IMR-90 (cell line): Measurements from ENCODE around the gene SATB2. TPM values are rescaled to one million over a fixed set of nuclear protein-coding genes. Genes with fewer than 3 reads are reported as not detected.

Source experiments
- ATAC-seq: fragments of 200-7000 bp; cut with Tn5 transposase; 2 replicates; pipeline ENCODE4 v1.9.1; 2020; ENCODE audit warnings: low read depth, mild to moderate bottlenecking, moderate library complexity
- BruUV-seq: library from RNA; stranded (reverse); fragments of 400-500 nt; replicated peaks from 2 replicates; lab custom pipeline; 2021; lab: Mats Ljungman, UMichigan
- CTCF ChIA-PET: fragments of 300-600 bp; formaldehyde crosslinking; extraction: SDS; loops from one replicate; lab custom pipeline; 2021; ENCODE audit warnings: antibody characterized with exemption; lab: Yijun Ruan, JAX
- POLR2A ChIA-PET: fragments of 300-600 bp; sonication (Branson Sonifier 250); formaldehyde crosslinking; loops from one replicate; lab custom pipeline; 2022; ENCODE audit warnings: antibody characterized with exemption; ENCODE audit not compliant: unreplicated experiment; lab: Charles Lee
- DNase-seq: peaks from one replicate; pipeline ENCODE4 v3.0.0; 2013
- H2AFZ ChIP-seq: replicated peaks from 2 replicates; pipeline ENCODE3; 2013; ENCODE audit warnings: low read length, mild to moderate bottlenecking; ENCODE audit not compliant: poor library complexity
- H2AK5ac ChIP-seq: 2 replicates; pipeline ENCODE4 v1.6.1; 2013; ENCODE audit warnings: low read depth, low read length, inconsistent platforms
- H2AK9ac ChIP-seq: replicated peaks from 2 replicates; pipeline ENCODE3; 2013; ENCODE audit warnings: mild to moderate bottlenecking, low read depth, low read length, moderate library complexity; ENCODE audit not compliant: poor library complexity
- H2BK120ac ChIP-seq: 2 replicates; pipeline ENCODE4 v1.6.1; 2013; ENCODE audit warnings: low read depth, low read length, inconsistent platforms
- H2BK15ac ChIP-seq: 3 replicates; pipeline ENCODE4 v1.6.1; 2013; ENCODE audit warnings: low read depth, low read length, inconsistent platforms
- H2BK20ac ChIP-seq: 2 replicates; pipeline ENCODE4 v1.6.1; 2013; ENCODE audit warnings: low read depth, mild to moderate bottlenecking, inconsistent platforms, low read length, moderate library complexity
- H2BK5ac ChIP-seq: 2 replicates; pipeline ENCODE4 v1.6.1; 2013; ENCODE audit warnings: mild to moderate bottlenecking, low read depth, low read length, inconsistent platforms; ENCODE audit not compliant: poor library complexity, severe bottlenecking
- H3K14ac ChIP-seq: replicated peaks from 2 replicates; pipeline ENCODE4 v1.6.1; 2013; ENCODE audit warnings: low read depth, low read length, inconsistent platforms
- H3K18ac ChIP-seq: 2 replicates; pipeline ENCODE4 v1.6.1; 2013; ENCODE audit warnings: low read depth, low read length, control low read depth
- H3K23ac ChIP-seq: 2 replicates; pipeline ENCODE4 v1.6.1; 2013; ENCODE audit warnings: low read depth, low read length, inconsistent platforms
- H3K27ac ChIP-seq: 2 replicates; pipeline ENCODE4 v1.5.1; 2013; ENCODE audit warnings: mild to moderate bottlenecking, control low read depth, low read length; ENCODE audit not compliant: insufficient read depth
- H3K27me3 ChIP-seq: 2 replicates; pipeline ENCODE4 v1.6.1; 2013; ENCODE audit warnings: low read length; ENCODE audit not compliant: control insufficient read depth, insufficient read depth
- H3K36me3 ChIP-seq: 2 replicates; pipeline ENCODE4 v1.6.1; 2013; ENCODE audit warnings: low read length, mixed read lengths; ENCODE audit not compliant: control insufficient read depth, insufficient read depth
- H3K4ac ChIP-seq: 2 replicates; pipeline ENCODE4 v1.6.1; 2013; ENCODE audit warnings: low read depth, low read length, inconsistent platforms
- H3K4me1 ChIP-seq: 2 replicates; pipeline ENCODE4 v1.6.1; 2013; ENCODE audit warnings: low read length, mixed read lengths; ENCODE audit not compliant: control insufficient read depth, insufficient read depth
- H3K4me2 ChIP-seq: 2 replicates; pipeline ENCODE4 v1.6.1; 2013; ENCODE audit warnings: low read depth, mild to moderate bottlenecking, control low read depth, low read length, moderate library complexity
- H3K4me3 ChIP-seq: 2 replicates; pipeline ENCODE4 v1.5.1; 2013; ENCODE audit warnings: low read depth, mild to moderate bottlenecking, control low read depth, low read length, moderate library complexity; ENCODE audit not compliant: insufficient read depth
- H3K56ac ChIP-seq: 2 replicates; pipeline ENCODE4 v1.6.1; 2013; ENCODE audit warnings: low read length, inconsistent platforms; ENCODE audit not compliant: insufficient read depth; ENCODE audit errors: extremely low read depth
- H3K79me1 ChIP-seq, 2 experiments: 2 replicates each; pipeline ENCODE4 v1.6.1; 2013; ENCODE audit warnings: low read length in 2 of 2, inconsistent platforms in 1 of 2, low read depth in 1 of 2
- H3K9ac ChIP-seq: 2 replicates; pipeline ENCODE4 v1.6.1; 2013; ENCODE audit warnings: low read depth, low read length, control low read depth
- H3K9me1 ChIP-seq: 2 replicates; pipeline ENCODE4 v1.6.1; 2013; ENCODE audit warnings: low read length, inconsistent platforms; ENCODE audit not compliant: insufficient read depth
- H3K9me3 ChIP-seq: 2 replicates; pipeline ENCODE4 v1.6.1; 2013; ENCODE audit warnings: low read length; ENCODE audit not compliant: control insufficient read depth, insufficient read depth
- H4K20me1 ChIP-seq: 2 replicates; pipeline ENCODE4 v1.6.1; 2013; ENCODE audit warnings: low read length, inconsistent platforms; ENCODE audit not compliant: insufficient read depth
- H4K5ac ChIP-seq: 2 replicates; pipeline ENCODE4 v1.6.1; 2013; ENCODE audit warnings: mild to moderate bottlenecking, low read depth, low read length, control low read depth
- H4K8ac ChIP-seq, 2 experiments: 2 replicates each; pipeline ENCODE4 v1.6.1; 2013; ENCODE audit warnings: low read depth in 2 of 2, low read length in 2 of 2, control low read depth in 1 of 2, inconsistent platforms in 1 of 2
- H4K91ac ChIP-seq: 2 replicates; pipeline ENCODE4 v1.6.1; 2013; ENCODE audit warnings: low read depth, low read length, inconsistent platforms; ENCODE audit not compliant: insufficient read depth
- ELK1 ChIP-seq: fragments of 150-350 bp; IDR thresholded peaks from 2 replicates; pipeline ENCODE4 v1.6.1; 2016; ENCODE audit warnings: low read depth, mild to moderate bottlenecking, low read length, moderate library complexity, borderline replicate concordance
- RAD21 ChIP-seq: IDR thresholded peaks from 2 replicates; pipeline ENCODE4 v1.6.1; 2012; ENCODE audit warnings: low read length, improper control_type of control experiment
- WGBS, 2 experiments: methylation state at CpG; one replicate each; pipeline versions ENCODE4 v1.1.5 to v1.1.7; 2013; ENCODE audit warnings: missing lambda C conversion rate in 2 of 2; ENCODE audit not compliant: insufficient read length in 1 of 2; ENCODE audit errors: extremely low coverage in 2 of 2; 5-methylcytosine and 5-hydroxymethylcytosine counted together
- dilution Hi-C: fragments of 300-500 bp; cut with HindIII; formaldehyde crosslinking; loops from one replicate; pipeline ENCODE4 v1.14.3; 2018; ENCODE audit warnings: low sequenced_read_pairs; ENCODE audit not compliant: unreplicated experiment
- in situ Hi-C: fragments of 300-500 bp; cut with MboI; formaldehyde crosslinking; loops from 3 replicates; pipeline ENCODE4 v1.14.3; 2019; ENCODE audit warnings: low sequenced_read_pairs, inconsistent platforms, mixed read lengths
- intact Hi-C: fragments of 100-400 bp; cut with micrococcal nuclease; formaldehyde crosslinking; loops from 2 replicates; pipeline ENCODE4 v1.10.0; 2022
- polyA plus RNA-seq, 3 experiments: library from polyadenylated mRNA; depleted of rRNA; stranded (reverse); fragments of >200 nt; gene quantifications; 2 replicates each; pipeline ENCODE4 v1.2.3, GENCODE V29; 2012; ENCODE audit warnings: low replicate concordance in 1 of 3
- total RNA-seq: library from RNA; depleted of rRNA; stranded (reverse); fragments of >200 nt; gene quantifications from 2 replicates; pipeline ENCODE4 v1.2.3, GENCODE V29; 2012

The SATB2 gene
- total and polyA plus RNA-seq, 2 of the 4 experiments (the other 2 are of a cell fraction), result 6.2 to 8.4 TPM

- Histone ChIP-seq H4K20me1 (no peaks in the 10 kb centered on the region), H2AK9ac (no peak overlapping the region), H3K4ac (no peak overlapping the region), H3K18ac (no peak overlapping the region), H3K9ac (no peak overlapping the region), H2BK120ac (no peak overlapping the region), H3K23ac (no peak overlapping the region), H3K56ac (no peak overlapping the region), H3K4me2 (no peak overlapping the region), H3K9me3 (no peaks in the 10 kb centered on the region), H4K91ac (no peak overlapping the region), H3K27ac (no peak overlapping the region), H3K27me3 (peaks cover 25% of the 10 kb centered on the region), H2BK20ac (no peak overlapping the region), H4K5ac (no peak overlapping the region), H2BK5ac (no peak overlapping the region), H3K9me1 (no peaks in the 10 kb centered on the region), H2AFZ (no peak overlapping the region), H3K4me1 (no peaks in the 10 kb centered on the region), H2BK15ac (no peak overlapping the region), H3K4me3 (no peak overlapping the region), H3K36me3 (no peaks in the 10 kb centered on the region), H3K79me1 (no peaks in the 10 kb centered on the region), H4K8ac (no peak overlapping the region), H3K14ac (no peak overlapping the region), H2AK5ac (no peak overlapping the region)
- CTCF ChIA-PET, result interaction anchor here (0.5 kb wide), 1 partner anchor 126 kb away, joined by 3 read pairs; no protein-coding TSS in a partner anchor
- intact Hi-C loops, result no loop called here
- ATAC-seq (no peak), DNase-seq (no peak)
- TF ChIP-seq ELK1 (no peak), RAD21 (no peak)
- POLR2A ChIA-PET, result no interaction called here
- dilution Hi-C loops, result no loop called here
- BruUV-seq, result no TSS peak
- no CpG with 5 or more reads among the region's 2 CpGs for WGBS, 2 experiments
- in situ Hi-C loops, result loop anchor here (10.0 to 25.0 kb wide), 3 partner anchors 463 to 1090 kb away; no protein-coding TSS in a partner anchor
Observed at GRCh38 chr2:199477277-199477834, 19.6 kb upstream of the SATB2 start.
